ENCODE results near the gene NTRK2.

NTRK2 gene

GRCh38 chr9:84860249-84861115, 191.0 kb downstream of the NTRK2 start:
- POLR2A ChIA-PET, result no interaction called here
- CTCF ChIA-PET, result interaction anchor here (1.1 to 1.2 kb wide), 2 partner anchors 11 to 17 kb away, joined by 3 to 4 read pairs; no protein-coding TSS in a partner anchor
- no peak for DNase-seq (ENCODE audit: extremely low spot score)
- no peak for TF ChIP-seq CTCF (IDR thresholded peaks at IDR 0.05; ENCODE audit: control extremely low read depth, extremely low read depth, low read depth, missing control alignments)

GRCh38 chr9:84861455-84861854, 191.9 kb downstream of the NTRK2 start:
- TF ChIP-seq CTCF (IDR thresholded peaks at IDR 0.05; ENCODE audit: control extremely low read depth, extremely low read depth, low read depth, missing control alignments), result no peak
- ChIA-PET POLR2A (no interaction called here), CTCF (interaction anchor here (1.0 to 1.1 kb wide), 2 partner anchors 11 to 12 kb away, joined by 3 to 4 read pairs; no protein-coding TSS in a partner anchor)
- DNase-seq (ENCODE audit: extremely low spot score), result no peak

- TF ChIP-seq CTCF (IDR thresholded peaks at IDR 0.05; ENCODE audit: control extremely low read depth, extremely low read depth, low read depth, missing control alignments), result no peak
- POLR2A ChIA-PET, result no interaction called here
- DNase-seq (ENCODE audit: extremely low spot score), result no peak
- CTCF ChIA-PET, result interaction anchor here (1.0 to 1.1 kb wide), 2 partner anchors 10 to 12 kb away, joined by 3 to 4 read pairs; no protein-coding TSS in a partner anchor
Observed at GRCh38 chr9:84862308-84862707, 192.8 kb downstream of the NTRK2 start.

GRCh38 chr9:84862810-84863287, 193.3 kb downstream of the NTRK2 start:
- no peak for TF ChIP-seq CTCF (IDR thresholded peaks at IDR 0.05; ENCODE audit: control extremely low read depth, extremely low read depth, low read depth, missing control alignments)
- no peak for DNase-seq (ENCODE audit: extremely low spot score)
- ChIA-PET CTCF (no interaction called here), POLR2A (no interaction called here)

GRCh38 chr9:84863372-84863771, 193.8 kb downstream of the NTRK2 start:
- DNase-seq (ENCODE audit: extremely low spot score), result no peak
- ChIA-PET POLR2A (no interaction called here), CTCF (no interaction called here)
- TF ChIP-seq CTCF (IDR thresholded peaks at IDR 0.05; ENCODE audit: control extremely low read depth, extremely low read depth, low read depth, missing control alignments), result no peak

GRCh38 chr9:84866396-84867175, 197.1 kb downstream of the NTRK2 start:
- TF ChIP-seq CTCF (IDR thresholded peaks at IDR 0.05; ENCODE audit: control extremely low read depth, extremely low read depth, low read depth, missing control alignments), result no peak
- no peak for DNase-seq (ENCODE audit: extremely low spot score)
- ChIA-PET POLR2A (no interaction called here), CTCF (interaction anchor here (3.2 kb wide), 1 partner anchor 11 kb away, joined by 10 read pairs; no protein-coding TSS in a partner anchor)

All from GM10248 (cell line).